K562 (cell line): Measurements from ENCODE around the gene ZNF629. TPM values are rescaled to one million over a fixed set of nuclear protein-coding genes. Genes with fewer than 3 reads are reported as not detected.

Experiments used
- BMI1 ChIP-seq: fragments of 150-350 bp; IDR thresholded peaks from 2 replicates; pipeline ENCODE4 v1.6.1; 2014; ENCODE audit warnings: low read length
- E2F3 ChIP-seq: fragments of 250-450 bp; sonication (Bioruptor Pico); IDR thresholded peaks from 2 replicates; pipeline ENCODE4 v1.4.0; 2020; ENCODE audit warnings: mild to moderate bottlenecking
- ELF2 ChIP-seq: fragments of 250-450 bp; sonication (Bioruptor Pico); IDR thresholded peaks from 2 replicates; pipeline ENCODE4 v1.5.0; 2021; ENCODE audit warnings: mild to moderate bottlenecking
- HDAC8 ChIP-seq: fragments of 450-650 bp; IDR thresholded peaks from 2 replicates; pipeline ENCODE4 v1.6.1; 2016; ENCODE audit warnings: mild to moderate bottlenecking, missing genetic modification characterization, moderate library complexity, missing compliant biosample characterization
- KLF13 ChIP-seq: fragments of 450-650 bp; IDR thresholded peaks from 2 replicates; pipeline ENCODE4 v1.6.1; 2016; ENCODE audit warnings: missing genetic modification characterization, low read depth, mild to moderate bottlenecking, missing compliant biosample characterization, moderate library complexity, borderline replicate concordance
- MGA ChIP-seq: fragments of 450-650 bp; IDR thresholded peaks from 2 replicates; pipeline ENCODE4 v1.6.1; 2016; ENCODE audit warnings: mild to moderate bottlenecking, moderate library complexity
- PHF21A ChIP-seq: fragments of 450-650 bp; IDR thresholded peaks from 2 replicates; pipeline ENCODE4 v1.6.1; 2017; ENCODE audit warnings: low read depth, borderline replicate concordance
- POLR2A ChIP-seq: fragments of 450-650 bp; conservative IDR thresholded peaks from 2 replicates; pipeline ENCODE4 v1.6.1; 2016
- SIN3A ChIP-seq, 2 experiments: fragments of 150-350 bp in 1 of 2; IDR thresholded peaks; 2 replicates each; pipeline ENCODE4 v1.6.1; 2011 to 2016; ENCODE audit warnings: borderline replicate concordance in 2 of 2, low read depth in 2 of 2, low read length in 2 of 2, mild to moderate bottlenecking in 2 of 2, moderate library complexity in 2 of 2; ENCODE audit not compliant: control insufficient read depth in 1 of 2
- WHSC1 ChIP-seq: IDR thresholded peaks from one replicate; pipeline ENCODE4 v1.6.1; 2012; ENCODE audit warnings: low read length, control low read depth, inconsistent platforms
- ZBTB5 ChIP-seq: fragments of 450-650 bp; IDR thresholded peaks from 2 replicates; pipeline ENCODE4 v1.6.1; 2017; ENCODE audit warnings: antibody characterized with exemption
- ZNF263 ChIP-seq: sonication (generic); formaldehyde crosslinking; IDR thresholded peaks from 2 replicates; pipeline ENCODE4 v1.8.0; 2022; ENCODE audit warnings: mild to moderate bottlenecking, missing genetic modification reagents, borderline replicate concordance
- ZNF445 ChIP-seq: fragments of 250-450 bp; sonication (Bioruptor Pico); IDR thresholded peaks from 2 replicates; pipeline ENCODE4 v1.4.0; 2020; ENCODE audit warnings: low read depth, mild to moderate bottlenecking, moderate library complexity
- polyA plus RNA-seq, 8 experiments: library from polyadenylated mRNA; depleted of rRNA in 4 of 8; stranded (reverse) in 5 of 8; unstranded in 3 of 8; fragments of >200 nt; fragmentation: Nextera tagmentation in 2 of 8; fragmentation: Illumina TruSeq in 1 of 8; extraction: Ambion mirVana in 2 of 8; extraction: Trizol in 1 of 8; gene quantifications; 2 replicates each; pipeline versions ENCODE4 v1.2.1 to v1.2.3, GENCODE V29; 2011 to 2014; ENCODE audit warnings: inconsistent platforms in 1 of 8, missing spikeins in 1 of 8
- total RNA-seq, 7 experiments: library from RNA; depleted of rRNA in 6 of 7; stranded (reverse); fragments of >200 nt in 6 of 7; fragmentation: Illumina TruSeq in 2 of 7; extraction: Trizol in 2 of 7; gene quantifications; 2 replicates each; pipeline versions ENCODE4 v1.2.1 to v1.2.3, GENCODE V29; 2011 to 2021; ENCODE audit warnings: low replicate concordance in 1 of 7
- TF ChIP-seq, protein P1 (sequence below): sonication (generic); formaldehyde crosslinking; IDR thresholded peaks from 2 replicates; pipeline ENCODE4 v1.8.0; 2022; ENCODE audit warnings: mild to moderate bottlenecking, missing genetic modification reagents

The ZNF629 gene
- total and polyA plus RNA-seq, 9 of the 15 experiments (the other 6 are each of a cell fraction or from before 2014, with no cell fraction given): 0.44 to 18.8 (median 7.4) TPM

DNA sequence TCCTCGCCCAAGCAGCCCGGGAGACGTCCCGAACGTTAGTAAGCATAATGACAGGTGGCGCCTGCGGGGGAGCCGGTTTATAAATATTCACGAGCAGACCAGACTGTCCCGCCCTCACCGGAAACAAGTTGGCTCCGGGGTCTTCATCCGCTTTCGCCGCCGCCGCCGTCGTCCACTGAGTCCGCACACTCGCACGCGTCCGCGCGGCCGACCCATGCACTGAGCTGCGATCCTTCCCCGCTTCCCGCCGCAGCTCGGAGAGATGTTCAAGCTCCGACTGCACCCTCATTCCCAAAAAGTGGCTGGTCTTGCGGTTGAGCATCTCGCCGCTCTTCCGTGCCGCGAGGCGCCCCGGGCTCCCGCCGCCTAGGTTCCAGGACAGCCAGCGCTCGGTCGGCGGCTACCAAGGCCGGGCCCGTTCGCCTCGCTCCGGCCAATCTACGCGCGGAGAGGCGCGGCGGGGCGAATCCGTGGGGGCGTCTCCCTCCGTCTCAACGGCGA is 25.5 kb downstream of the ZNF629 start (continued):
- TF ChIP-seq MGA (no peak), ELF2 (no peak), ZNF263 (CRISPR knock-in tag) (0 out of 2 replicates have a peak, but pooled peaks have one; percentile 13), ZNF445 (no peak), HDAC8 (tag) (no peak), PHF21A (peak; percentile 41; the same call in 1 of the 2 replicates), BMI1 (no peak), ZBTB5 (peak; percentile 74; the same call in 1 of the 2 replicates), KLF13 (tag) (0 out of 2 replicates have a peak, but pooled peaks have one; percentile 21), POLR2A (0 out of 2 replicates have a peak, but pooled peaks have one; percentile 16), WHSC1 (no peak), E2F3 (CRISPR knock-in tag) (no peak), SIN3A (IDR thresholded peaks at IDR 0.05; ENCODE audit: borderline replicate concordance in 2 of 2, control insufficient read depth in 1 of 2, low read depth in 2 of 2, low read length in 2 of 2) (peak in 1 of 2 experiments; percentile 12; a peak in 2 of 4 replicates)
- TF ChIP-seq, protein P1, sequence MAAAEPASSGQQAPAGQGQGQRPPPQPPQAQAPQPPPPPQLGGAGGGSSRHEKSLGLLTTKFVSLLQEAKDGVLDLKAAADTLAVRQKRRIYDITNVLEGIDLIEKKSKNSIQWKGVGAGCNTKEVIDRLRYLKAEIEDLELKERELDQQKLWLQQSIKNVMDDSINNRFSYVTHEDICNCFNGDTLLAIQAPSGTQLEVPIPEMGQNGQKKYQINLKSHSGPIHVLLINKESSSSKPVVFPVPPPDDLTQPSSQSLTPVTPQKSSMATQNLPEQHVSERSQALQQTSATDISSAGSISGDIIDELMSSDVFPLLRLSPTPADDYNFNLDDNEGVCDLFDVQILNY: peak; percentile 47; the same call in 1 of the 2 replicates
